GM23248 (cell line): ENCODE measurements around the gene CFHR5. TPM values are rescaled to one million over a fixed set of nuclear protein-coding genes. Genes with fewer than 3 reads are reported as not detected.
"Not testable (repeated sequence)": the region's sequence is repeated elsewhere in the genome, so short reads cannot be mapped to it uniquely, and the experiment has no call there.

ENCODE experiments used
- DNase-seq: peaks from one replicate; pipeline ENCODE4 v3.0.0-alpha.2; 2015
- H2AFZ ChIP-seq: fragments of 200-600 bp; sonication (generic); 2 replicates; pipeline ENCODE4 v1.6.1; 2016; ENCODE audit warnings: antibody characterized with exemption
- H3F3A ChIP-seq: fragments of 200-600 bp; sonication (generic); 2 replicates; pipeline ENCODE4 v1.6.1; 2016; ENCODE audit warnings: mild to moderate bottlenecking, antibody characterized with exemption, mixed run types; ENCODE audit not compliant: insufficient read depth
- H3K27ac ChIP-seq: fragments of 200-600 bp; sonication (generic); 2 replicates; pipeline ENCODE4 v1.5.1; 2016; ENCODE audit warnings: mild to moderate bottlenecking
- H3K27me3 ChIP-seq: fragments of 200-600 bp; sonication (generic); replicated peaks from 2 replicates; pipeline ENCODE4 v1.6.1; 2016; ENCODE audit warnings: mild to moderate bottlenecking; ENCODE audit not compliant: insufficient read depth
- H3K36me3 ChIP-seq: fragments of 200-600 bp; sonication (generic); 2 replicates; pipeline ENCODE4 v1.6.1; 2016; ENCODE audit warnings: low read depth, mild to moderate bottlenecking
- H3K4me1 ChIP-seq: fragments of 200-600 bp; sonication (generic); 2 replicates; pipeline ENCODE4 v1.6.1; 2016; ENCODE audit warnings: mild to moderate bottlenecking; ENCODE audit not compliant: insufficient read depth
- H3K4me2 ChIP-seq: fragments of 200-600 bp; sonication (generic); one replicate; pipeline ENCODE4 v1.6.1; 2016; ENCODE audit warnings: mild to moderate bottlenecking; ENCODE audit not compliant: unreplicated experiment
- H3K4me3 ChIP-seq: fragments of 200-600 bp; sonication (generic); 2 replicates; pipeline ENCODE4 v1.5.1; 2016; ENCODE audit warnings: mild to moderate bottlenecking
- H3K79me2 ChIP-seq: fragments of 200-600 bp; sonication (generic); 2 replicates; pipeline ENCODE4 v1.6.1; 2016; ENCODE audit warnings: mild to moderate bottlenecking; ENCODE audit not compliant: insufficient read depth
- H3K9ac ChIP-seq: fragments of 200-600 bp; sonication (generic); 2 replicates; pipeline ENCODE4 v1.6.1; 2016; ENCODE audit warnings: mild to moderate bottlenecking
- H3K9me2 ChIP-seq: fragments of 200-600 bp; sonication (generic); 2 replicates; pipeline ENCODE4 v1.6.1; 2016; ENCODE audit warnings: mixed run types, mild to moderate bottlenecking, moderate library complexity; ENCODE audit not compliant: insufficient read depth
- H3K9me3 ChIP-seq: fragments of 200-600 bp; sonication (generic); one replicate; pipeline ENCODE4 v1.6.1; 2017; ENCODE audit warnings: low read depth
- H4K20me1 ChIP-seq: fragments of 200-600 bp; sonication (generic); 2 replicates; pipeline ENCODE4 v1.6.0; 2016; ENCODE audit not compliant: insufficient read depth
- EZH2 ChIP-seq: fragments of 200-600 bp; sonication (generic); IDR thresholded peaks from 2 replicates; pipeline ENCODE4 v1.6.1; 2018; ENCODE audit warnings: antibody characterized with exemption, mild to moderate bottlenecking; ENCODE audit not compliant: insufficient read depth, poor library complexity, severe bottlenecking
- EZH2phosphoT487 ChIP-seq: fragments of 200-600 bp; sonication (generic); IDR thresholded peaks from 2 replicates; pipeline ENCODE4 v1.6.1; 2018; ENCODE audit warnings: antibody characterized with exemption, moderate library complexity, mild to moderate bottlenecking, low read depth; ENCODE audit not compliant: insufficient read depth
- whole genome bisulfite sequencing, 2 experiments: methylation state at CpG; one replicate each; pipeline ENCODE4 v1.1.6; 2015 to 2017; ENCODE audit warnings: low lambda C conversion rate in 2 of 2, low coverage in 1 of 2; ENCODE audit errors: missing lambda C conversion rate in 2 of 2; 5-methylcytosine and 5-hydroxymethylcytosine counted together
- in situ Hi-C: fragments of 300-500 bp; cut with MboI; formaldehyde crosslinking; loops from 2 replicates; pipeline ENCODE4 v1.15.0; 2020
- polyA plus RNA-seq: library from polyadenylated mRNA; unstranded; fragments of >200 nt; fragmentation: Nextera tagmentation; extraction: Ambion mirVana; gene quantifications from 2 replicates; pipeline ENCODE4 v1.2.1, GENCODE V29; 2016
- total RNA-seq: library from RNA; depleted of rRNA; stranded (reverse); fragments of >200 nt; shearing (Covaris generic); gene quantifications from 2 replicates; pipeline ENCODE4 v1.2.3, GENCODE V29; 2014

Gene CFHR5
- total and polyA plus RNA-seq, 2 experiments from 2014 or later = not detected

DNA sequence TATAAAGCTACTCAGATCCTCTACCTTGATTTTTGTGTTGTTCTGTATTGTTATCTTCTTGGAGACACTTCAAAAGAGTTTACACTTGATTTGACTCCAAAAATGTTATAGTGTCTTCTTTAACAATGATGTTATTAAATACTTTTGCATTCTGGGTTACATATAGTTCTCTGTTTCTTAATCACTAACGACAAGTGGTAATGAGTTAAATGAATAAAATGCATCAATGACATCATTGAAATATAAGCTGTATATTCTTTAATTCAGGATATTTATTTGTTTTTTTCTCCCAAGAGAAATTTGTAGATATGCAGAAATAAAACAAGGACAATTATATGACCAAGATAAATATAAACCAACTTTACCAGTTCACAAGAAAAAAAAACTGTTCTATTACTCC is 7.2 kb upstream of the CFHR5 start:
- in situ Hi-C loops = no loop called here
- Histone ChIP-seq H2AFZ (no peak overlapping the region), H3K79me2 (no peaks in the 10 kb centered on the region), H3K4me3 (no peak overlapping the region), H3K9ac (no peak overlapping the region), H3K9me2 (no peaks in the 10 kb centered on the region), H3K27ac (no peak overlapping the region), H3K36me3 (no peaks in the 10 kb centered on the region), H3K9me3 (no peaks in the 10 kb centered on the region), H3F3A (no peaks in the 10 kb centered on the region), H3K27me3 (no peaks in the 10 kb centered on the region), H4K20me1 (no peaks in the 10 kb centered on the region), H3K4me1 (no peaks in the 10 kb centered on the region), H3K4me2 (no peak overlapping the region)
- no peak for TF ChIP-seq EZH2phosphoT487
- no peak for TF ChIP-seq EZH2
- 29 to 34% methylated on average over 1 of the region's 1 CpG for WGBS, 2 experiments
- no peak for DNase-seq

GRCh38 chr1:196976278-196976677 is 1.1 kb upstream of the CFHR5 start:
- no peak overlapping the region for H2AFZ ChIP-seq
- no peak overlapping the region for H3K4me2 ChIP-seq
- no peaks in the 10 kb centered on the region for H3K9me2 ChIP-seq
- no peak for TF ChIP-seq EZH2phosphoT487
- no peak for TF ChIP-seq EZH2
- no peaks in the 10 kb centered on the region for H3K36me3 ChIP-seq
- WGBS, 2 experiments = 53 to 57% methylated on average over 4 of the region's 4 CpGs
- H3K27ac ChIP-seq = no peak overlapping the region
- DNase-seq = no peak
- no peaks in the 10 kb centered on the region for H4K20me1 ChIP-seq
- no peaks in the 10 kb centered on the region for H3K79me2 ChIP-seq
- H3K9me3 ChIP-seq = no peaks in the 10 kb centered on the region
- no peak overlapping the region for H3K9ac ChIP-seq
- no peaks in the 10 kb centered on the region for H3K27me3 ChIP-seq
- no peak overlapping the region for H3K4me3 ChIP-seq
- in situ Hi-C loops = no loop called here
- no peaks in the 10 kb centered on the region for H3F3A ChIP-seq
- H3K4me1 ChIP-seq = no peaks in the 10 kb centered on the region

DNA sequence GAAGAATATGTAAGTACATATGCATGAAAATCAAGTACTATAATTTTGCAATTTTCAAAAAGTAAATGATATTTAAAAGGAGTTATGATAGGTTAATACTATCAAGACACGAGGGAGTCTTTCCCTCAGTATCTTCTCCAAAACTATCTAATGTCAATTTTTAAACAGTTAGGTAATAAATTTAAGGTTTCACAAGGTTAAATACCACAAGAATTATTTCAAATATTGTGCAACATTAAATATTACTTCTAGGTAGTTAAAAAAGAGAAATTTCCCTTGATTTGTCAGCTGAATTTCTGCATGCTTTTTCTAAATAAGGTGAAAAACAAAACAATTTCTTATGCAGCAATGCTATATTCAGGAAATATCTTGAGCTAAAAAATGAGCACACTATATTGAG is 3.5 kb downstream of the CFHR5 start:
- DNase-seq = no peak
- TF ChIP-seq EZH2phosphoT487 = no peak
- TF ChIP-seq EZH2 = no peak
- H2AFZ ChIP-seq = no peak overlapping the region
- H3K79me2 ChIP-seq = no peaks in the 10 kb centered on the region
- no peak overlapping the region for H3K4me2 ChIP-seq
- H3K9me2 ChIP-seq = no peaks in the 10 kb centered on the region
- no peaks in the 10 kb centered on the region for H3K36me3 ChIP-seq
- H3K9ac ChIP-seq = no peak overlapping the region
- no peaks in the 10 kb centered on the region for H4K20me1 ChIP-seq
- in situ Hi-C loops = no loop called here
- no peaks in the 10 kb centered on the region for H3K27me3 ChIP-seq
- no peaks in the 10 kb centered on the region for H3F3A ChIP-seq
- H3K27ac ChIP-seq = no peak overlapping the region
- 47 to 63% methylated on average over 1 of the region's 1 CpG for WGBS, 2 experiments
- H3K9me3 ChIP-seq = no peaks in the 10 kb centered on the region
- H3K4me1 ChIP-seq = no peaks in the 10 kb centered on the region
- H3K4me3 ChIP-seq = no peak overlapping the region

DNA sequence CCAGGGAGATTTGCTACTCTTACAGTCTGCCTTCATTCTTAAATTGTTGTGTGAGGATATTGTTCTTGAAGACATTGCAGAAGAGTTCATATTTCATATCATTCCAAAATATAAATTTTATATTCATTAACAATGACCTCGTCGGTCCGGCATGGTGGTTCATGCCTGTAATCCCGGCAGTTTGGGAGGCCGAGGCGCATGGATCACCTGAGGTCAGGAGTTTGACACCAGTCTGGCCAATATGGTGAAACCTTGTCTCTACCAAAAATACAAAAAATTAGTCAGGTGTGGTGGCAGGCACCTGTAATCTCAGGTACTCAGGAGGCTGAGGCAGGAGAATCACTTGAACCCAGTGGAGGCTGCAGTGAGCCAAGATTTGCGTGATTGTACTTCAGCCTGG is 4.9 kb downstream of the CFHR5 start:
- H3F3A ChIP-seq, H3K27me3 ChIP-seq, DNase-seq, H4K20me1 ChIP-seq, H3K9ac ChIP-seq, H2AFZ ChIP-seq, H3K4me1 ChIP-seq, H3K9me3 ChIP-seq, H3K79me2 ChIP-seq, H3K4me3 ChIP-seq, H3K9me2 ChIP-seq, H3K4me2 ChIP-seq, H3K36me3 ChIP-seq, H3K27ac ChIP-seq, in situ Hi-C loops: not testable (repeated sequence)
- WGBS, 2 experiments = 83 to 86% methylated on average over 7 of the region's 7 CpGs

- H2AFZ ChIP-seq = peak overlapping the region; percentile 38; the same call in 1 of the 2 replicates
- H3K9ac ChIP-seq, H3K4me3 ChIP-seq, H3K9me2 ChIP-seq, H3F3A ChIP-seq, H3K27ac ChIP-seq, H3K36me3 ChIP-seq, H3K79me2 ChIP-seq, H3K4me1 ChIP-seq, in situ Hi-C loops, H4K20me1 ChIP-seq, H3K4me2 ChIP-seq, H3K27me3 ChIP-seq, H3K9me3 ChIP-seq: not testable (repeated sequence)
- DNase-seq = peak; percentile 7
- whole genome bisulfite sequencing, 2 experiments = 46 to 49% methylated on average over 10 to 11 of the region's 11 CpGs
Measured at GRCh38 chr1:196991919-196992651, 14.7 kb downstream of the CFHR5 start.
